GM12874 (cell line): ENCODE data around the gene TTC9B.

Experiments
- CTCF ChIP-seq: IDR thresholded peaks from 2 replicates; pipeline ENCODE4 v1.5.1; 2011; ENCODE audit warnings: low read depth, mild to moderate bottlenecking, control low read depth, low read length, moderate library complexity; ENCODE audit not compliant: insufficient read depth

The TTC9B gene

GRCh38 chr19:40235238-40236025 lies 17.2 kb upstream of the TTC9B start:
- TF ChIP-seq CTCF = peak; percentile 26; the same call in 1 of the 2 replicates

DNA sequence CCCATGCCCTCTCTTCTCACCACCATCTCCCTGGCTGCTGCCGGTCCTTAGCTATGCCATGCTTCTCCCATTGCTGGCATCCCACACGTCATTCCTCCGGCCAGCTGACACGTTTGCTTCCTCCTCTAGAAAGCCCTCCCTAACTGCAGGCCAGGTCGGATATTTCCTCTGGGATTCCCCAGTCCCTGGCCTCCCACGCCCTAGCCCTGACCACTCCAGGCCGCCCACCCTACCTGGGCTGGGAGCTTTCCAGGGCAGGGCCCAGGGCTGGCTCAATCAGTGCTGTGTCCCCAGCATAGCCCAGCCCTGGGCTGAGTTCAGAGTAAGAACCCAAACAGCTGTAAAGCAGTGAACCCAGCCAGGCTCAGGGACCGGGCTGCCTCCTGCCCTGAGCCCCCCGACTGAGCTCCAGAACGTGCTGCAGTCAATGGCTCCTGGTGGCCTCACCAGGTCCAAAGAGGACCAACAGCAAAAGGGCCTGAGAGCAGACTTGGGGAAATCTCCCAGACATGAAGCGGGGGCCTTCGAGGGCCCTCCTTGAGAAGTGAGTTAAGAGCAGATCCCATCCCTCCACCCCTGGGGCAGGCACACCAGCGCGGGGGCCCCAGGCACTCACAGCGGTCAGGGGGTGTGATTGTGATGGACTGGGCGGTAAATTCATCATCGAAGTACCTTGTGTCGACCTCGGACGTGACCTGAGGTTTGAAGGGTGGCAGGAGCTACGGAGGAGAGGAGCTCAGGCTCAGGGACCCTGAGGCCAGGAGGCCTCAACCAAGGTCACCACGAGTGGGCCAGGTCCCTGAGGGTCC lies 16.4 kb upstream of the TTC9B start:
- TF ChIP-seq CTCF = no peak

GRCh38 chr19:40233811-40234389 lies 15.7 kb upstream of the TTC9B start:
- TF ChIP-seq CTCF = no peak

GRCh38 chr19:40232949-40233810 lies 15.0 kb upstream of the TTC9B start:
- no peak for TF ChIP-seq CTCF

DNA sequence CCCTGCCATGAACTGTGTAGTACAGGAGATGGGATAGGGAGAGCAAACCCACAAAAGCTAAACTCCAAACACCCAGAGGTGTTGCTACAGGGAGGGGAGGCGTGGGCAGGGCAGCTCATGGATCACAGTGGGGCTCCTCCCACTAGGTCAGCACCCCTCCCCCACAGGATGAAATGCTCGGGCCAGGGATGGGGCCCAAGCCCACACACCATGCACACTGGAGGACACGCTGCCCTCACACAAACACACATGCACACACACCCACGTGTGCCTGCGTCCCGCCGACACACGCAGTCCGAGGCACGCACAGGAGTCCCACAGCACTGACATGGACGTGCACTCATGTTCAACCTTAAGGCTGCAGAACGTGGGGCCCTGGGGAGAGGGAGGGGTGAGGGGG lies 14.3 kb upstream of the TTC9B start:
- TF ChIP-seq CTCF = no peak

- TF ChIP-seq CTCF = no peak
Measured at GRCh38 chr19:40231544-40232424, 13.6 kb upstream of the TTC9B start.
